ENCODE measurements around the gene CDKN2B-AS1.
"Not testable (repeated sequence)": the region's sequence is repeated elsewhere in the genome, so short reads cannot be mapped to it uniquely, and the experiment has no call there.

CDKN2B-AS1 gene

DNA sequence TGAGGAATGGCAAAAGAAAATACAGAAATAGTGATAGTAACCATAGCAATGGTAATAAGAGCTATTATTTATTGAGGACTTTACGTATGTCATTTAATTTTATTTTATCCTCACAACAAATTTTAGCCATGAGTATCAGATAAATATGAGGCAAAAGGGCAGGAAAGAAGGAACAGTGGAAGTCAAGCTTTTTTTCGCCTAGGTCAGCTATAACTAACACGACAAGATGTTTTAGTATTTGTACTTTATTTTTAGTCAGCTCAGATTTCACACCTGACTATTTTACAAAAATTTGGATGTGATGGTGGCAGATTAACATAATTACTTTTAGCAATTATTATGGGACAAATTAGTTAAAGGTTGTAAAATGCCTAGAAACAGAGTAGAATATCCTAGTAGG is 49.3 kb downstream of the CDKN2B-AS1 start:
- no peak for DNase-seq (ENCODE audit: low read depth in 2 of 2)

DNA sequence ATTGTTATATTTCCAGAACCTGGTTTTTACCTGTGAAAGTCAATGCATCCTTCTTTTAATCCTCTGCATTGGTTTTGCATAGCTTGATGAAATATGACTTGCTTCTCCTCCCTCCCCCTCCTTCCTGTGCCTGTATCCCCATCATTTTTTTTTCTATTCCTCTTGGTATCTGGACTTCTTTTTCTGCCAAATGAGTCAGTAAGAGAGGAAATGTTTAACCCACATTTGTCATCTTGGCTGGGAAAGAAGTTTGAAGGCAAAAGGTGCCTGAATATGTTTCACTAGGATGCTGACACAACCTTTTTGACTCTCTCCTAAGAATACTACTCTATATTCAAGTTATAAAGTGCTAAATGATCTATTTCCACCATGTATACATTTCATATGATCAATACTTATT is 50.0 kb downstream of the CDKN2B-AS1 start:
- DNase-seq (ENCODE audit: low read depth in 2 of 2) = no peak

GRCh38 chr9:22045423-22045822 is 50.8 kb downstream of the CDKN2B-AS1 start:
- no peak for DNase-seq (ENCODE audit: low read depth in 2 of 2)

DNA sequence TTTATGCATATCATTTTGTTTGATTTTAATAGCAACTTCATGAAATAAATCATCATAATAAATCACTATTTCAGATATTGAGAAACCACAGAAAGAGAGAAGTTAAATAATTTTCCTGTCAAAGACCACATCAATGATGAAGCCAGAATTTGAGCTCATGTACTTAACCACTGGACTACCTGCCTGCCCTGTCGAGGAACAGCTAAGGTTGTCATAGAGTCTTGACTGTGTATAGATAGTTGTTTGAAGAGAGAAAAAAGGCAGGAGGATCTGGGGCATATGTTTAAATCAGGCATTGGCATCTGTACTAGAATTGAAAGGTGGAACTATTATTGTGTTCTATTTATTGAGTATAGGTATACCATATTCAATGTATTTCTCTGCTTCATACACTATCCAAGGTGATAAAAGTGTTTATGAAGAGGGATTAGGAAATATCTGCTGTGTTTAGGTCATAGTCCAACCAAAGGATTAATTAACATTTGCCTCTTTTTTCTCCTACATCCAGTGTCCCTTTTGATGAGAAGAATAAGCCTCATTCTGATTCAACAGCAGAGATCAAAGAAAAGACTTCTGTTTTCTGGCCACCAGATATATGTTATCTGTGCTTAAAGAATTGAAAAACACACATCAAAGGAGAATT is 51.8 kb downstream of the CDKN2B-AS1 start:
- no peak for DNase-seq (ENCODE audit: low read depth in 2 of 2)

DNA sequence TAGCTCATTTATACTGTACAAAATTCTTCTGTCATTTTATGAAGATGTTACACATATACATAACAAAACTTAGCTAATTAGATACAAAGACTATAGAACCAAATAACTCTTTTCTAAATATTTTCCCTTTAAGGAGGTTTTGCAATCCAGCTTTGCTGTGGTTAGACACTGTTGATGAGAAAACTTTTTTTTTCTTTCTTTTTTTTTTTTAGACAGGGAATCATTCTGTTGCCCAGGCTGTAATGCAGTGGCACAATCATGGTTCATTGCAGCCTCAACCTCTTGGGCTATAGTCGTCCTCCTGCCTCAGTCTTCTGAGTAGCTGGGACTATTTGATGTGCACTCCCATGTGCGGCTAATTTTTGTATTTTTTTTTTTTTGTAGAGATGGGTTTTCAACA is 53.0 kb downstream of the CDKN2B-AS1 start:
- DNase-seq (ENCODE audit: low read depth in 2 of 2) = no peak

DNA sequence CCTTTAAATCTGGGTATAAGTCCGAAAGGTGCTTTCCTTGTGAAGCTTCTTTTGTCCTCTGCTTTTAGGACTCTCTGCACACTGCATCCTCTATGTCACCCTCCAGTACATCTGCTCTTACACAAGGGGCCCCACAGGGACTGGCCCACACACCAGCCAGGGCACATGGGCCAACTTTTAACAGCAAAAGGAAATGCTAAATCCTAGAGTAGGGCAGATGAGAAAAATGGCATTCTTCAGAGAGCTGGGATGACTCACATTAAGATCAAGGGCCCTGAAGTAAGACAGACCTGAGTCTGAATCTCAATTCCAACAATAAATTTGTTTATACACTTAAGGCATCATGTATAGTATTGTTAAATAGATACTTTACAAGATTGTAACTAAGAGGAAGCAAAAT is 54.8 kb downstream of the CDKN2B-AS1 start:
- DNase-seq (ENCODE audit: low read depth in 2 of 2) = no peak

DNA sequence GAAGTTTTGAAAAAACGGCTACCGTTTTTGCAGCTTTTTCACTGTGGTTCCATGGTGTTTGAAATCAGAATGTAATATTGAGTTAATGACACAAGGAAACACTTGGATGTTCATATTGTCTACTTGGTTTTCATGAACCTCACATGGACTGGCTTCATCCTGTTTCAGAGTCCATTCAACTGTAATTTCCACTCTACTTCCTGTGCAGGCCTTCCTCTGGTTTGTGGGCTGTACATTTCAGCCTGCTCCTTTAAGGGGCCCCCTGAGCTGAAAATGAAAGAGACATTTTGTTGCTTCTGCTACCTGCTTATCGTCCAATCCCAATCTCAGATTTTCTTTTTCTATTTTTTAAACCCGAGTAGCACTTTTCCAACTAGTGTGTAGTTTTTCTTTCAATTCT is 56.3 kb downstream of the CDKN2B-AS1 start:
- DNase-seq (ENCODE audit: low read depth in 2 of 2) = no peak

- DNase-seq (ENCODE audit: low read depth in 2 of 2) = peak; percentile 5 to 19
Observed at GRCh38 chr9:22052376-22052945, 57.9 kb downstream of the CDKN2B-AS1 start.

DNA sequence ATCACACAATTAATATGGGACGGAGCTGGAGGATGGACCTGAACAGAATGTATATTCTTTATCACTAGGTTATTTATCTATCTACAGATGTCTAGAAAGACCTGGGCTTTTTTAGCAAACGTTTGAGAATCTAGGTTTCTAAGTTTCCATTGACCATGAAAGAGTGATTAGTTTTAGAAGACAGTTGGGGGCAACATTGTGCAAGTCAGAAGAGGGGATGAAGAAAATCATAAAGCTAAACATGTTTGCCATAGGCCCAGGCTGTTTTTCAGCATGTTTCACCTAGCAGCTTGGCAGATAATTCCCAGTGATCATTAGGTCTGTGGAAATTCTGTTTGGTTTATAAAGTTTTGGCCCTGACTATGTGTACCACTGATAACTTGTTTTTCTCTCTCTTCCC is 58.6 kb downstream of the CDKN2B-AS1 start:
- DNase-seq (ENCODE audit: low read depth in 2 of 2) = no peak

GRCh38 chr9:22054076-22054475 is 59.5 kb downstream of the CDKN2B-AS1 start:
- no peak for DNase-seq (ENCODE audit: low read depth in 2 of 2)

DNA sequence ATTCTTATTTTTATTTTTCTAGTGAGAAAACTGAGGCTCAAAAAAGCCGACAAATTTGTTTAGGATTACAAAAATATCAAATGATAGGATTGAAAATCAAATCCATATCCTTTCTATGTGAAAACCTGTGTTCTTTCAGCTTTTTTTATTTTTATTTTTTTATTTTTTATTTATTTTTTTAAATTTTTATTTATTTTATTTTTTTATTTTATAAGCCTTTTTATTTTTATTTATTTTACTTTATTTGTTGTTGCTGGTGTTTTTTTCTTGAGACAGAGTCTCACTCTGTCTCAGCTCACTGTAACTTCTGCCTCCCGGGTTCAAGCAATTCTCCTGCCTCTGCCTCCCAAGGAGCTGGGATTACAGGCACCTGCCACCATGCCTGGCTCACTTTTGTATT is 59.9 kb downstream of the CDKN2B-AS1 start:
- no peak for DNase-seq (ENCODE audit: low read depth in 2 of 2)

DNA sequence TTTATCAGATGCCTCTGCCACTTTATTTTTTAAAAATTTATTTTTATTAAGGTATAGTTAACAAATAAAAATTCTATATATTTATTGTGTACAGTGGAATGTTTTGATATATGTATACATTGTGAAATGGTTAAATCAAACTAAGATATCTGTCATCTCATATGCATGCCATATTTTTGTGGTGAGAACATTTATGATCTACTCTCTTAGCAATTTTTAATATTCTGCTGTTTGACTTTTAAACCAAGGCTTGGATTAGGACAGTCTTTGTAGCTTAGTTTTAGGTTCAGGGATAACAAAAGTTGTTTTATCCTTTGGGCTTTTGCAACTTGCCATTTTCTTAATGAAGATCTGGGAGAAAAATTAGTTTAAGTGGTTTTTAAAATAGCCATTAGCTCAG is 60.5 kb downstream of the CDKN2B-AS1 start:
- no peak for DNase-seq (ENCODE audit: low read depth in 2 of 2)

DNA sequence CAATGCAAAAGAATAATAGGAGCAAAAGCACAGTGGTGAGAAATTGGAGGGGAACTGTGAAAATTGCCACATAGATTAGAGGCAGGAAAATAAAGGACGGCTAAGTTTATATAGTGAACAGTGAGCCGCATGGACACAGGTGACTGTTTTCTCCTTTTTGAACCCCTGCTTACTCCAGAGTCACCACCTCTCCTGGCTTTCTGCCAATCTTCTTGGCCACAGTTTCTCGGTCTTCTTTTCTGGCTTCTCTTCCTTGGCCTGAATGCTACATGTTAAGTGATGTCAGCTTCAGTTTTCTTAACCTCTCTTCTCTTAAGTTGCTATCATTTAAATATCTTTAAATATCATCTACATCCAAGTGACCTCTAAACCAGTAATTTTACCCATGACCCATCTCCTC is 61.8 kb downstream of the CDKN2B-AS1 start:
- no peak for DNase-seq (ENCODE audit: low read depth in 2 of 2)

DNA sequence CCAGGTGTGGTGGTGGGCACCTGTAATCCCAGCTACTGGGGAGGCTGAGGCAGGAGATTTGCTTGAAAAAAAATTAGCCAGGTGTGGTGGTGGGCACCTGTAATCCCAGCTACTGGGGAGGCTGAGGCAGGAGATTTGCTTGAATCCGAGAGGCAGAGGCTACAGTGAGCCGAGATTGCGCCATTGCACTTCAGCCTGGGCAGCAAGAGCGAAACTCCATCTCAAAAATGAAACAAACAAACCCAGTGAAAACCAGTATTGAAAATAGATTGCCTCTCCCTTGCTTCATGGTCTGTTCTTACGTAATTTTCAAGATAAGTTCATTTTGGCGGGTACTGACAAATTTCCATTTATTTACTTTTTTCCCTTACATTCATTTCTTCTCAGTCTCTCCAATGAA is 63.4 kb downstream of the CDKN2B-AS1 start:
- DNase-seq (ENCODE audit: low read depth in 2 of 2) = not testable (repeated sequence)

GRCh38 chr9:22060831-22061383 is 66.3 kb downstream of the CDKN2B-AS1 start:
- no peak for DNase-seq (ENCODE audit: low read depth in 2 of 2)

DNA sequence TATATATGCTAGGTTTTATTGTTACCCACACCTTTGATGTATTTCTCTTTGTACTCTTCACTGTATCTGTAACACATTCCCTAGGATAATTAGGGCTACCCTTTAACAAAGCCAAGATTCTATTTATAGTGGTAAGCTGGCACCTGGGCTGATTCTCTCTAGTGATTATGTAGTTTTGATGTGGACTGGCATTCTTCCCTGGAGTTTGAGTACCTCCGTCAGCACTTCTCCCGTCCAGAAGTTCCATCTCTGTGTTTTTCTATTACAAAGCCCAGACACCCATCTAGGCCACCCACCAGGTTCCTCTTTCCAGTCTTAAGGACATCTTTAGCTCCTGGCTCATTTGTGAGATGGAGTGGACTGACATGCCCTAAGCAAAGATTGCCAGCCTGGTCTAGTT is 70.4 kb downstream of the CDKN2B-AS1 start:
- DNase-seq (ENCODE audit: low read depth in 2 of 2) = no peak

DNA sequence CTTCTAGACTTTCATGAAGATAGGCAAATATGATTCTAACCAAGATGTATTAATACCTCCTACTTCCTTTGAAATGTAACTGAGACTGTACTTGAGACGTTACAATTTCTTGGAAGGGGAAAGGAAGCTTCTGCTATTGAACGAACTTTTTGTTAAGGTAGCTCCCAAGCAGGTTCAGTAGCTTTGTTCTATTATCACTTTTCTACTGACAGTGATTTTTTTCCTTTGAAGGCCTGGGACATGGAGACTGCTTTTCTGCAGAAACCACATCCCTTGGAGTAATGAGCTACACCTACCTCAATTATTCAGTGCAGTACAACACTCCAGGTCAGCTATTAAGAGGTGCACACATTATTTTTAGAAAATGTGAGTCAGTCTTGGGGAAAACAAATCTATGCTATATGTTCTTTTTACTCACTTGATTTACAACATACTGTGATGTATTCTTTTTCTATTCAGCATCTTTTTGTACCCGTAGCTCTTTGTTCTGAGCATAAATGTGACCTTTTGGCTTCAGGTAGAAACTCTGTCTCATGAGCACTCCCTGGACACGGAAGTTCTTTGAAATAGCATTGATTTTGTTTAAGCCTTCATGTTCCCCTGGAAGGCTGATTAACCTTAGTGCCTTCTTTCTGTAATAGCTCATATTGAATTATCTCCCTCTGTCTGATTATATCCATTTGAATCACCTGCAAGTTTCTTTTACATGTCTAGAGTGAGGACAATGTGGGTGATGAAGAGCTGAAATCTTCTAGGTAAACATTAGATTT is 71.0 kb downstream of the CDKN2B-AS1 start:
- no peak for DNase-seq (ENCODE audit: low read depth in 2 of 2)

DNA sequence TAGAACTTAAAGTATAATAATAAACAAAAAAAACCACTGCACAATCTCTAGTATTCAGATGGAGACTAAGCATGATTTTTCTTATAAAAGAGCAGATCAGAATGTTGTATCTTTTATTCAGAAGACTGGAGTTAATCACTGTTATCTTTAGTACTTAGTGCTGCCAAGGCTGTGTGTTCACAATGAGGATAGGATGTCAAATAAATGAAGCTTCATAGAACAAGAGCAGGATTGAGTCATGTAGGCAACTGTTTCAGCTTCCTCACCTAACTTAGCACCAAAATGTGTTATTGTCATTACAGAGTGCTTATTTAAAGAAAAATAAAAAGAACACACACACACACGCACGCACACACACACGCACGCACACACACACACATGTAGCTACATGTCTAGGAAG is 72.6 kb downstream of the CDKN2B-AS1 start:
- no peak for DNase-seq (ENCODE audit: low read depth in 2 of 2)

GRCh38 chr9:22068369-22068768 is 73.8 kb downstream of the CDKN2B-AS1 start:
- DNase-seq (ENCODE audit: low read depth in 2 of 2) = no peak

- no peak for DNase-seq (ENCODE audit: low read depth in 2 of 2)
Observed at GRCh38 chr9:22073349-22073748, 78.8 kb downstream of the CDKN2B-AS1 start.

DNA sequence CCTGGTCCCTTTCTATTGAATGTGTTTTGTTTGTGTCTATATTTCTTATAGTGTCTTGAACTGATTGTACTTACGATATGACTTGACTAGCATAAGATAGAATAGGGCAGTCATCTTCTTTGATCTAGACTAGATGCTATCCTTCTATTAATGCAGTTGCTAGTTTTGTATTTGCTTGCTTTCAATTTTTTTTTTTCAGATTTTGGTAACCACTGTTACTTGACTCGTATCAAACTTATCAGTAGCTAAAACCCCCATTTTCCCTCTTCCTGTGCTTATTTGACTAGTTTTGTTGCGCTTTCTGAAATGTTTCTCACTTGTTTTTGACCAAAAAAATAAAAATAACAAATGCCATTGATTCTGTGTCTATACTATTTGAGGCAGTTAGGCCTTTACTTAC is 83.5 kb downstream of the CDKN2B-AS1 start:
- no peak for DNase-seq (ENCODE audit: low read depth in 2 of 2)

DNA sequence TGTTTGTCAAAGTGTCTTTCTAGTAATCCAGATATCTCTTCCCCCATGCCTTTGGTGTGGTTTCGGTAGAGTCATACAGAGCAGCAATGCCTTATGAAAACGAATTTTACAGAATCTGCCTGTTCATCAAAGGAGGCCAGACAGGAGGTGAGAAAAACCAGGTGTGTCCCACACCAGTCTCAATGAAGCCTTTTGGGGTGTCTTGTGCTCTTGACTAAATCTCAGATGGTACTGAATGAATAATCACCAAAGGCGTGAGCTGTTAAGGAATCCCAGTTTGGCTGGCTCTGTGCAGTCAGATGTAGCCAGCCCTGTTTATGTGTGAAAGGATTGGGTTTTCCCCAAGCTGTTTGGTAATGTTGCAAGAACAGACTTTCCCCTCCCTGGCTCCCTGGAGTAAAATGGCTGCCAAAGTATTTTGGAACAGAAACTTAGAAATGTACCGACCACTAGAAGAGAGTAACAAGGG is 85.3 kb downstream of the CDKN2B-AS1 start:
- DNase-seq (ENCODE audit: low read depth in 2 of 2) = peak; percentile 49 to 51

Measured in stimulated activated CD4-positive, alpha-beta T cell treated with anti-CD3 and anti-CD28 coated beads, Interleukin-15, amount 100 ng/mL, for 48 hours (primary cell).